ENCODE results near the gene CD109. TPM values are rescaled to one million over a fixed set of nuclear protein-coding genes. Genes with fewer than 3 reads are reported as not detected.
A peak's percentile ranks its signal among the peaks of the same experiment; 100 is the strongest.

Gene CD109
- total and polyA plus RNA-seq, 2 experiments from 2014 or later, result 3.0 to 8.2 TPM

GRCh38 chr6:73792738-73793137, 96.7 kb downstream of the CD109 start:
- 65% methylated on average over 2 of the region's 2 CpGs for WGBS (ENCODE audit: low lambda C conversion rate, missing lambda C conversion rate)
- Histone ChIP-seq H3K4me2 (no peak overlapping the region), H3K4me3 (no peak overlapping the region), H3K36me3 (replicated peaks; ENCODE audit: insufficient read depth, low read depth) (no peaks in the 10 kb centered on the region), H2AFZ (no peak overlapping the region), H3K27me3 (no peaks in the 10 kb centered on the region), H3K27ac (no peak overlapping the region), H3K4me1 (ENCODE audit: insufficient read depth) (no peaks in the 10 kb centered on the region), H4K20me1 (ENCODE audit: insufficient read depth, poor library complexity, severe bottlenecking) (no peaks in the 10 kb centered on the region), H3K9me2 (replicated peaks; ENCODE audit: insufficient read depth) (no peaks in the 10 kb centered on the region), H3K9me3 (ENCODE audit: low read depth) (no peaks in the 10 kb centered on the region), H3K79me2 (no peaks in the 10 kb centered on the region)
- DNase-seq (ENCODE audit: low spot score), result no peak
- TF ChIP-seq EZH2 (IDR thresholded peaks at IDR 0.05; ENCODE audit: borderline replicate concordance) (no peak), EZH2phosphoT487 (IDR thresholded peaks at IDR 0.05; ENCODE audit: low read depth, severe bottlenecking, unreplicated experiment) (no peak), CTCF (IDR thresholded peaks at IDR 0.05; ENCODE audit: poor library complexity) (no peak)

- no peaks in the 10 kb centered on the region for H3K27me3 ChIP-seq
- H3K9me3 ChIP-seq (ENCODE audit: low read depth), result no peaks in the 10 kb centered on the region
- DNase-seq (ENCODE audit: low spot score), result no peak
- H3K4me3 ChIP-seq, result no peak overlapping the region
- H3K9me2 ChIP-seq (replicated peaks; ENCODE audit: insufficient read depth), result no peaks in the 10 kb centered on the region
- H3K79me2 ChIP-seq, result no peaks in the 10 kb centered on the region
- no peaks in the 10 kb centered on the region for H3K4me1 ChIP-seq (ENCODE audit: insufficient read depth)
- 86% methylated on average over 4 of the region's 4 CpGs for WGBS (ENCODE audit: low lambda C conversion rate, missing lambda C conversion rate)
- H4K20me1 ChIP-seq (ENCODE audit: insufficient read depth, poor library complexity, severe bottlenecking), result no peaks in the 10 kb centered on the region
- no peak overlapping the region for H3K27ac ChIP-seq
- H3K36me3 ChIP-seq (replicated peaks; ENCODE audit: insufficient read depth, low read depth), result no peaks in the 10 kb centered on the region
- H3K4me2 ChIP-seq, result no peak overlapping the region
- no peak overlapping the region for H2AFZ ChIP-seq
- TF ChIP-seq EZH2phosphoT487 (IDR thresholded peaks at IDR 0.05; ENCODE audit: low read depth, severe bottlenecking, unreplicated experiment), result no peak
- no peak for TF ChIP-seq EZH2 (IDR thresholded peaks at IDR 0.05; ENCODE audit: borderline replicate concordance)
- TF ChIP-seq CTCF (IDR thresholded peaks at IDR 0.05; ENCODE audit: poor library complexity), result no peak
These were observed 100.9 kb downstream of the CD109 start for GRCh38 chr6:73796881-73797280.

- H2AFZ ChIP-seq, result no peak overlapping the region
- H3K36me3 ChIP-seq (replicated peaks; ENCODE audit: insufficient read depth, low read depth), result no peaks in the 10 kb centered on the region
- no peaks in the 10 kb centered on the region for H4K20me1 ChIP-seq (ENCODE audit: insufficient read depth, poor library complexity, severe bottlenecking)
- no peak for TF ChIP-seq EZH2 (IDR thresholded peaks at IDR 0.05; ENCODE audit: borderline replicate concordance)
- no peak for TF ChIP-seq EZH2phosphoT487 (IDR thresholded peaks at IDR 0.05; ENCODE audit: low read depth, severe bottlenecking, unreplicated experiment)
- TF ChIP-seq CTCF (IDR thresholded peaks at IDR 0.05; ENCODE audit: poor library complexity), result no peak
- no peak for DNase-seq (ENCODE audit: low spot score)
- no peak overlapping the region for H3K4me2 ChIP-seq
- no peak overlapping the region for H3K27ac ChIP-seq
- H3K79me2 ChIP-seq, result no peaks in the 10 kb centered on the region
- H3K4me3 ChIP-seq, result no peak overlapping the region
- H3K4me1 ChIP-seq (ENCODE audit: insufficient read depth), result no peaks in the 10 kb centered on the region
- no peaks in the 10 kb centered on the region for H3K27me3 ChIP-seq
- WGBS (ENCODE audit: low lambda C conversion rate, missing lambda C conversion rate), result 93% methylated on average over 6 of the region's 6 CpGs
- no peaks in the 10 kb centered on the region for H3K9me2 ChIP-seq (replicated peaks; ENCODE audit: insufficient read depth)
- H3K9me3 ChIP-seq (ENCODE audit: low read depth), result no peaks in the 10 kb centered on the region
These were observed 101.9 kb downstream of the CD109 start for GRCh38 chr6:73797861-73798260.

- no peak for TF ChIP-seq EZH2phosphoT487 (IDR thresholded peaks at IDR 0.05; ENCODE audit: low read depth, severe bottlenecking, unreplicated experiment)
- peak; percentile 21 for TF ChIP-seq CTCF (IDR thresholded peaks at IDR 0.05; ENCODE audit: poor library complexity)
- no peaks in the 10 kb centered on the region for H3K9me2 ChIP-seq (replicated peaks; ENCODE audit: insufficient read depth)
- H3K4me1 ChIP-seq (ENCODE audit: insufficient read depth), result peaks cover 5% of the 10 kb centered on the region
- WGBS (ENCODE audit: low lambda C conversion rate, missing lambda C conversion rate), result 78% methylated on average over 2 of the region's 2 CpGs
- no peaks in the 10 kb centered on the region for H3K9me3 ChIP-seq (ENCODE audit: low read depth)
- H3K36me3 ChIP-seq (replicated peaks; ENCODE audit: insufficient read depth, low read depth), result no peaks in the 10 kb centered on the region
- peak overlapping the region; percentile 22 for H3K27ac ChIP-seq
- H3K79me2 ChIP-seq, result no peaks in the 10 kb centered on the region
- H3K27me3 ChIP-seq, result no peaks in the 10 kb centered on the region
- H3K4me2 ChIP-seq, result no peak overlapping the region
- H4K20me1 ChIP-seq (ENCODE audit: insufficient read depth, poor library complexity, severe bottlenecking), result no peaks in the 10 kb centered on the region
- no peak overlapping the region for H3K4me3 ChIP-seq
- DNase-seq (ENCODE audit: low spot score), result peak; percentile 59
- H2AFZ ChIP-seq, result no peak overlapping the region
These were observed 102.6 kb downstream of the CD109 start for GRCh38 chr6:73798592-73798991.

Measured in hepatocyte (in vitro differentiated cells).